Germinal center (tissue), 1 donor: ENCODE measurements around the gene WWOX.
A peak's percentile ranks its signal among the peaks of the same experiment; 100 is the strongest.

Experiments used
- DNase-seq: peaks from one replicate; pipeline ENCODE4 v3.0.0; 2012; ENCODE audit warnings: mixed read lengths, low spot score

The WWOX gene

GRCh38 chr16:78918805-78919305 is 819.4 kb downstream of the WWOX start:
- no peak for DNase-seq

DNA sequence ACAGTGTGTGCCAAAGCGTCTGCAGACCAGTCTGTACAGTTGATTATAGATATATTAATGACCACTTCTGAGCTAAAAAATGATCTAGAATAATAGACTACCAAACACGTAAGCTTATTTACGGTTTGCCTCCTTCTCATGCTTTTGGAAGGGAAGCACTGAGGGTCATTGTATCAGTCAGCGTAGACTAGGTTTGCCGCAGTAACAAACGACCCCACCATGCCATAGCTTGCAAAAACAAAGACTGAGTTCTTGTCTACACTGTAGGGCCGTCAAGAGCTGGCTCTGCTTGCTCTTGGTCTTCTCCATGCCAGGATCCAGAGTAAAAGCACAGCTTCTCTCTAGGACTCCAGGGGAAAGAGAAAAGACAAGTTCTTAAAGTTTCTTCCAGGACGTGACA is 820.4 kb downstream of the WWOX start:
- no peak for DNase-seq

DNA sequence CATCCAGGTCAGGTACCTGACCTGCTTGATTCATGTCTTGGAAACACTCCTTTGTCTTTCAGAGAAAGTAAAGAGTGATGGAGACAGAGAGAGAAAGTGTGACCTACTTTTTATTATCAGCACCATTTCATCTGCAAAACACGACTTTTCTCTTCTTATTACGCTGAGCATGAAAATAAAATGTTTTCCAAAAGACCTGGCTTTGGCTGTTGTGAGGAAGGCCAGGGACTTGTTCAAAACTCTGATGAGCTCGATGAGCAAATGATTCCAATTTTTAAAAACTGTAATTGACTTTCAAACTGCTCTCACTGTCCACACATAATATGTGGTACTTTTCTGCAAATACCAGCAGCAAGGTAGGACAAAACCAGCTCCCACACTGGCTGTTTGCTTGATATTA is 821.2 kb downstream of the WWOX start:
- DNase-seq = no peak

DNA sequence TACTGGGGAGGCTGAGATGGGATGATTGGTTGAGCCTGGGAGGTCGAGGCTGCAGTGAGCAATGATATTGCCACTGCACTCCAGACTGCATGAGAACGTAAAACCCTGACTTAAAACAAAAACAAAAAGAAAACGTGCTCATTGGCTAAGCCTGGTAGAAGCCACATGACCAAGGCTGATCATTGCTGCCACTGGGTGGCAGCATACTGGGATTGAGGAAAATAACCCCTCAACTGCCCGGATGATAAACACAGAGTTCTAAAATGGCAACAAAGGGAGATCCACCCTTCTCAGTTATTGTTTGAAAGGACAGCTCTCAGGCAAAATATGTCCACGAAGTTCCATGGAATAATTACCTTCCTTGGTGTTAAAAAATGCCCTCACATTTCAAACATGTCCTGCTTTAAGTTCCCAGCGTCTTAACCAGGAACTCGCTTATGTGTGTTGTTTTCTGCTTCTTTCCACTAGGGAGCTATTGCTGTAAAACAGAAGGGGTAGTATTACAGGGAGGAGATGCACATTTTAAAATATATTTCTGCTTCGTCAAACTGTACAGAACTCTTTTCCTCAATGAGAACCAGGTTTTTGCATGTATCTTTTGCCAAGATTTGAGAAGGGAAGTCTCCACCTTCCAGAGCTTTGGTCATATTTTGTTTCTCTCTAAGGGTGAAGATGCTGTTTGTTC is 825.8 kb downstream of the WWOX start:
- peak; percentile 47 for DNase-seq

DNA sequence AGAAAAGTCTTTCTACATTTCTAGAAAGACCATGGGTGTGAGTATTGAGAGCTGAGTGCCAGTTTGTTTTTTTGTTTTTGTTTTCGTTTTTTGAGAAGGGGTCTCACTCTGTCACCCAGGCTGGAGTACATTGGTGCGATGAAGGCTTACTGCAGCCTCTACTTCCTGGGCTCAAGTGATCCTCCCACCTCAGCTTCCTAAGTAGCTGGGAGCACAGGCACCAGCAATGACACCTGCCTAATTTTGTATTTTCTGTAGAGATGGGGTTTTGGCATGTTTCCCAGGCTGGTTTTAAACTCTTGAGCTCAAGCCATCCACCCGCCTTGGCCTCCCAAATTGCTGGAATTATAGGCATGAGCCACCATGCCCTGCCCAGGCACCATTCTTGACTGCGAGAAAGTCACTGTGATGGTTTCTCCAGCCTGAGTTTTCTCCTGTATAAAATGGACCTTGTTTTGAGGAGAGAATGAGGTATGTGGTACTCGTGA is 827.3 kb downstream of the WWOX start:
- no peak for DNase-seq

- DNase-seq = no peak
Measured at GRCh38 chr16:78927766-78928165, 828.3 kb downstream of the WWOX start.

DNA sequence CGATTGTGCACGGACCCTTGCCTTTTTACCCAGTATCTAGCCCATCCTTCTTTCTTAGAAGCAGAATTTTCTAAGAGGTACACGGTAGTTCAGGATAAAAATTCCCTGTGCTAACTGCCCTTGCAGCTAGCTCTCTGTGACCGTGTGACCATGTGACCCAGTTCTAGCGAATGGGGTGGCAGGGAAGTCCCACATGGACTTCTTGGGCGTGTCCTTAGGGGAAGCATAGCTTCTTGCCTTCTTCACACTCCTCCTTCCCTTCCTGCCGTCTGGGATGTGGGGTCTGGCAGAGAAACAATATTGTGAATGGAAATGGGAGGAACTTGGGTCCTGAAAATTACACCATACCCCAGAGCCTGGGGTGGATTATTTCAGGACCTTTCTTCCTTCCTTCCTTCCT is 830.4 kb downstream of the WWOX start:
- DNase-seq = no peak

DNA sequence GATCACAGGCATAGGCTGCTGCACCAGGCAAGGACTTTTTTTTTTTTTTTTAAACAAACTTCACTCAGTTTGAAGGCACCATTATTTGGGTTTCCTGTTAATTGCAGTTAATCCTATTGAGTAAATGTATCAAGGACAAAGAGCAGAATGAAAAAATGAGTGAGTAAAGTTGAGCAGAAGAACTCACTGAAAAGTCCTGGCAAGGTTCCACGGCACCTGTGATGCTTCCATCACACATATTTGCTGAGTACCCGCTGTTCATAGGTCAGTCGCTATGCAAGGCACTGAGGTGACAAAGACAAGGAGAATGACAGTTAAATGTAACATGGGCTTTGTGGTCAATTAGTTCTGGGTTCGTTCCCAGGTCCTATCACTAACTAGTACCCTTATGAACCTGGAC is 831.1 kb downstream of the WWOX start:
- no peak for DNase-seq

- DNase-seq = no peak
Measured at GRCh38 chr16:78931267-78931666, 831.8 kb downstream of the WWOX start.

DNA sequence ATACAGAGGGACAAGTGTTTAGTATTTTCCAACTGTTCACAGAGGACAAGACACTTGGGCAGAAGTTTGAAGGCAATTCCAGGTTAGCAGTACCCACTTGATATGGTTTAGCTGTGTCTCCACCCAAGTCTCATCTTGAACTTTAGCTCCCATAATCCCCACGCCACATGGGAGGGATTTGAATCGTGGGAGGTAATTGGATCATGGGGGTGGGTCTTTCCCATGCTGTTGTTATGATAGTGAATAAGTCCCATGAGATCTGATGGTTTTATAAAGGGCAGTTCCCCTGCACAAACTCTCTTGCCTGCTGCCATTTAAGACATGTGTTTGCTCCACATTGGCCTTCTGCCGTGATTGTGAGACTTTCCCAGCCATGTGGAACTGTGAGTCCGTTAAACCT is 832.2 kb downstream of the WWOX start:
- no peak for DNase-seq

- no peak for DNase-seq
Measured at GRCh38 chr16:78932355-78932943, 833.0 kb downstream of the WWOX start.

DNA sequence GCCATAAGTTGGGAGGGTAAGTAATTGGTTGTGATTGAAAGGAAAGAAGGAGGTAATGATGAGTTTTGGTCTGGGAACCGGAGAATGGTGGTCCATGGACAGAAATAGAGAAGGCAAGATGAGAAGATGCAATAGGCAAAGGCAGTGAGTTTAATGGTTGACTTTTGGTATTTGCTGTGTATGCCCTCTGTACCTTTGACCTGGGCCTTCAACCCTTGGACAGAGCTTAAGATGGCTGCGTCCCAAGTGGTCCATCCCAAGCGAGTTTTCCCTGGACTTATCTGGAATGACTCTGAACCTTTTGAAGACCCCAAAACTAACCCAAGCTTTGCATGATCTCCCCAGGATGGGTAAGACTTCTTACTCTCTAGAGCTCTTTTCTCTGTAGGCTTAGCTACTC is 836.6 kb downstream of the WWOX start:
- DNase-seq = no peak

DNA sequence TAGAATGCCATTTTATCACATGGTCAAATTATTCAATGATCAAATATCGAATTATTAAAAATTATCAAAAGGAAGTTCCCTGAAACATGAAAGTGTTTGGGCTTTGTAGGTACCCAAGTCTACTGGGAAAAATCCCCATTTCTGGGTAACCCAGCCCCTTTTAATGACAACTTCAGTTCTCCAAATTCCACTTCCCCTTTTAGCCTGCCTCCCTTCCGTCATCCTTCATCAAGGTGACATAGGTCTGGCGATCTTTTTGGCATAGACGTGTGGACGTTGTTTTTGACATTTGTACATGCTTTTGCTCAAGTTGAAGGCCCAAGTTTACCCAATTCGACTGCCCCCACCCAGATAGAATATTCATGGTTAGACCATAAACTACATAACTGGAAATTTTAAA is 840.1 kb downstream of the WWOX start:
- DNase-seq = peak; percentile 28

DNA sequence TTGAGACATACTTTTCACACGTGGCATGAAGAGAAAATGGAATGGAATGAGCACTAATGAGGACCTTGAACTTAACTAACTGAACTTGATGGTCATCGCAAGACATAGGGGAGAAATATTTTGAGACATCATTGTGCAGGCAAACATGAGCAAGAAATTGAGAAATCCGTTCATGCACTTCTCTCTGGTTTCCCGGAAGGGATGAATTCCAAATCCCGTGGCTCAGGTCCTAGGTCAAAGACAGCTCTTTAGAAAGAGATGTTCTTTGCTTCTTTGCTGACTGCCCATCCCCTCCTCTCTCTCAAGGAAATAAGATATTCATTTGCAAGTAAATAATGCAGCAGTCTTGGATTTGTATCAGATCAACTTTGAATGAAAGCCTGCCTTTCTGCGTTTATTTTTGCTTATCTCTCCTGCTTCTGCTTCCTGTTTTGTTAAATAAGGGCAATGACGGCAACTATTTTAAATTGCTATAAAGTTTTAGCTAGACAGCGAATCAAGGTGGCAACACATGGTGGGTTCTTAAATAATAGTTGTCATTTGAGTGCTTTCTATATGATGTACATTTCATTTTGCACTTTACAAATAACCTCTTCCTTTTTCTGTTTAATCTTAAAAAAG is 843.3 kb downstream of the WWOX start:
- DNase-seq = no peak

DNA sequence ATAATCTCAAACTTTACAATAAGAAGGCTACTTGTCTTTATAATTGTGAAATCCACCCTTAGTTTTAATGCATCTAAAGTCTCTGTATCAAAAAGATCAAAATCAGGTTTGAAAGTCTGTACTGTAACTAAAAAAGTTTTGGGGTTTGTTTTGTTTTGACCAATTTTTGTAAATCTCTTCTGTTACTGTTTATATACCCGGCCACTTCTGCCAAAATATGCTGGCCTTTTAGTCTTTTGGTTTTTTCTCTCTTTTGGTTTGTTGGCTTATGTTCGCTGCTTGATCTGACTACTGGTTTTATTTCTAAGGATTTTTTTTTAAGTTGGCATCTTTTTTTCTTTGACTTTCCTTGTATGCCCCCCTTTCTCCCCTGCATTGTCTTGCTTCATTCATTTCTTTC is 845.9 kb downstream of the WWOX start:
- DNase-seq = no peak

DNA sequence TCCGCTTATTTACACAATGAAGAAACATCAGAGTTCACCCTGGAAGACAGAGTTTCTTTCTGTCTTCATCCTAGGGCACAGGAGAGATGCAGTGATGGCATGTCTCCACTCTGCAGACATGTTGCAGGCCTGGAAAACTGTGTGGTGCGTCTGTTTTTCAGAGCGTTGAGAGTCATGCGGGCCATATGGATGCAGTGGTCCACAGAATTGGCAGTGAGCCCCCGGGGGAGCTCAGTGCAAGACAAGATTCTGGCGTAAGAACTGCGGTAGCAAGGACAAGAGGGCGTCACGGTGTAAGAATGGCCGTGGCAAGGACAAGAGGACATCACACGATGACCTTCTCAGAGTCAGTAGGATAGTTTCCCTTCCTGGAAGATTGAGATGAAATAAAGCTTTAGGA is 847.1 kb downstream of the WWOX start:
- DNase-seq = no peak

- DNase-seq = no peak
Measured at GRCh38 chr16:78950768-78951167, 851.3 kb downstream of the WWOX start.

- DNase-seq = no peak
Measured at GRCh38 chr16:78952630-78953029, 853.2 kb downstream of the WWOX start.

GRCh38 chr16:78953526-78953925 is 854.1 kb downstream of the WWOX start:
- DNase-seq = no peak

DNA sequence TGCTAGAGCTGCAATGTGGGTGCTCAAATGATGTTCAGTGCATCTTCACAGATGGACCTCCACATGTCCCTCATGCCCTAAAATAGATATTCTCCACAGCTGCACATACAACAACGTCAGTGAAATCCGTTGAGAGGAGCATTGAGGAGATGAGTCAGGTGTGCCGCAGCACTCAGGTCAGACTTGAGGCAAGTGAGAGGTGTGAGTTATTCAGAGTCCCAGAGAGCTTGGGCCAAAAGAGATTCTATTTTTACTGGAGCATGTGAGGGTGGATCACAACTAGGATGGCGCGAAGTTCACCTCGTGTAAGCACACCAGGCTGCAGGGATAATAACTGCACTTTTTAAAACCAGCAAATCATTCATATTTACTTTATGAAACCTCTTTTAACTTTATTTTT is 855.8 kb downstream of the WWOX start:
- DNase-seq = no peak

DNA sequence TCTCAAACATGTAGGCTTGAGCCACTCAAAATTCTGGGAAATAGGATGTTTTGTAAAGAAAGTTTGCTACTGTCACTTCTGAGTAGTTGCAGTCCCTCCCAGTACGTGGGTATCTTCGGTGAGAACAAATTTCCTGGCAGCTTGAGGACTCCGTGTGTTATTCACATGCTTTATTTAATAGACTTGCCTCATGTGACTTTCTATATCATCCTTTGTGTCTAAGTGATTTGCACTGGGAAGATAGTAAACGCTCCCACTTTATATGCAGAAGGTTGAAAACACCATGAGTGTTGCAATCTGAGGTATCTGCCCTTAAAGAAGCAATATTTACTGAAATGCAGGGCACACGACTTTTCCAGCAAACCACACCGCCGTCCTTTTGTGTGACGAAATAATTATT is 857.4 kb downstream of the WWOX start:
- DNase-seq = no peak

GRCh38 chr16:78957317-78958100 is 858.1 kb downstream of the WWOX start:
- DNase-seq = no peak

DNA sequence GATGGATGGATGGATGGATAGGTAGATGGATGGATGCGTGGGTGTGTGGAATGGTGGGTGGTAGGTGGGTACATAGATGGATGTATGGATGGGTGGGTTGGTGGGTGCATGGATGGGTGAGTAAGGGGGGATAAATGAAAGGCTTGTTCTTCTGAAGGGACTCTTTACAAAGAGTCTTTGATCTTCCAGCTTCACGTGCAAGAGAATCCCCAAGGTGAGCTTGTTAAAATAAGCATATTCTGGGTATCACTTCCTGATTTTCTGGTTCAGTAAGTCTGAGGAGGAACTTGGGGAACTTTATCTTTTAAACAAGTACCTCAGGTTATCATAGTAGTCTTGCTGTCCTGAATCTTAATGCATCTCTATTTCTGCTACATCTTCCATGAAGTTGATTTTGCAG is 862.0 kb downstream of the WWOX start:
- DNase-seq = peak; percentile 44
